H7 (cell line): Measurements from ENCODE around the gene BRD3. TPM values are rescaled to one million over a fixed set of nuclear protein-coding genes. Genes with fewer than 3 reads are reported as not detected.
A peak's percentile ranks its signal among the peaks of the same experiment; 100 is the strongest.

Source experiments
- DNase-seq: peaks from one replicate; pipeline ENCODE4 v3.0.0; 2012
- H3K27me3 ChIP-seq: 2 replicates; pipeline ENCODE4 v1.6.0; 2011; ENCODE audit warnings: mild to moderate bottlenecking, low read length; ENCODE audit not compliant: control insufficient read depth, insufficient read depth
- H3K36me3 ChIP-seq: replicated peaks from 2 replicates; pipeline ENCODE4 v1.5.1; 2011; ENCODE audit warnings: low read length; ENCODE audit not compliant: control insufficient read depth, insufficient read depth
- H3K4me3 ChIP-seq: 2 replicates; pipeline ENCODE4 v1.5.1; 2011; ENCODE audit warnings: low read depth, mild to moderate bottlenecking, control low read depth, low read length, moderate library complexity; ENCODE audit not compliant: insufficient read depth
- total RNA-seq: library from RNA; depleted of rRNA; stranded (reverse); fragments of >200 nt; shearing (Covaris generic); gene quantifications from 2 replicates; pipeline ENCODE4 v1.2.3, GENCODE V29; 2014

Gene BRD3
- total RNA-seq, 1 experiment from 2014 or later = 9.4 TPM

GRCh38 chr9:134061688-134062371 is 6.0 kb downstream of the BRD3 start:
- DNase-seq = peak; percentile 71
- H3K4me3 ChIP-seq = no peak overlapping the region
- H3K27me3 ChIP-seq = no peaks in the 10 kb centered on the region
- H3K36me3 ChIP-seq = no peaks in the 10 kb centered on the region

GRCh38 chr9:134061019-134061687 is 6.7 kb downstream of the BRD3 start:
- peak; percentile 53 for DNase-seq
- Histone ChIP-seq H3K27me3 (no peaks in the 10 kb centered on the region), H3K4me3 (no peak overlapping the region), H3K36me3 (no peaks in the 10 kb centered on the region)

GRCh38 chr9:134060546-134060945 is 7.3 kb downstream of the BRD3 start:
- no peak overlapping the region for H3K4me3 ChIP-seq
- DNase-seq = peak; percentile 44
- H3K27me3 ChIP-seq = no peaks in the 10 kb centered on the region
- H3K36me3 ChIP-seq = no peaks in the 10 kb centered on the region; the same call in 1 of the 2 replicates

GRCh38 chr9:134059661-134060395 is 8.0 kb downstream of the BRD3 start:
- DNase-seq = peak; percentile 75
- no peak overlapping the region for H3K4me3 ChIP-seq
- H3K27me3 ChIP-seq = no peaks in the 10 kb centered on the region
- no peaks in the 10 kb centered on the region; the same call in 1 of the 2 replicates for H3K36me3 ChIP-seq

- DNase-seq = peak; percentile 65
- no peaks in the 10 kb centered on the region for H3K27me3 ChIP-seq
- H3K4me3 ChIP-seq = no peak overlapping the region
- H3K36me3 ChIP-seq = no peaks in the 10 kb centered on the region; the same call in 1 of the 2 replicates
Observed at GRCh38 chr9:134059188-134059641, 8.6 kb downstream of the BRD3 start.

GRCh38 chr9:134058716-134059115 is 9.1 kb downstream of the BRD3 start:
- no peaks in the 10 kb centered on the region; the same call in 1 of the 2 replicates for H3K36me3 ChIP-seq
- peak; percentile 62 for DNase-seq
- H3K27me3 ChIP-seq = no peaks in the 10 kb centered on the region
- no peak overlapping the region for H3K4me3 ChIP-seq

- H3K27me3 ChIP-seq = no peaks in the 10 kb centered on the region
- peak; percentile 70 for DNase-seq
- H3K36me3 ChIP-seq = peaks cover 2% of the 10 kb centered on the region
- no peak overlapping the region for H3K4me3 ChIP-seq
Observed at GRCh38 chr9:134057751-134058701, 9.8 kb downstream of the BRD3 start.

- no peaks in the 10 kb centered on the region for H3K27me3 ChIP-seq
- H3K36me3 ChIP-seq = peaks cover 8% of the 10 kb centered on the region
- no peak for DNase-seq
- H3K4me3 ChIP-seq = no peak overlapping the region
Observed at GRCh38 chr9:134057307-134057657, 10.5 kb downstream of the BRD3 start.

- Histone ChIP-seq H3K4me3 (no peak overlapping the region), H3K27me3 (no peaks in the 10 kb centered on the region), H3K36me3 (peaks cover 8% of the 10 kb centered on the region)
- DNase-seq = peak; percentile 75
Observed at GRCh38 chr9:134056483-134057306, 11.1 kb downstream of the BRD3 start.

GRCh38 chr9:134055981-134056461 is 11.8 kb downstream of the BRD3 start:
- Histone ChIP-seq H3K4me3 (no peak overlapping the region), H3K27me3 (no peaks in the 10 kb centered on the region), H3K36me3 (peaks cover 13% of the 10 kb centered on the region)
- peak; percentile 60 for DNase-seq

- Histone ChIP-seq H3K36me3 (peaks cover 17% of the 10 kb centered on the region), H3K27me3 (no peaks in the 10 kb centered on the region), H3K4me3 (no peak overlapping the region)
- DNase-seq = peak; percentile 71
Observed at GRCh38 chr9:134054891-134055811, 12.7 kb downstream of the BRD3 start.

- peak; percentile 71 for DNase-seq
- Histone ChIP-seq H3K4me3 (no peak overlapping the region), H3K36me3 (peaks cover 20% of the 10 kb centered on the region), H3K27me3 (no peaks in the 10 kb centered on the region)
Observed at GRCh38 chr9:134053941-134054761, 13.7 kb downstream of the BRD3 start.
